HS-27A (cell line): ENCODE measurements around the gene CLDN10.

Source experiments
- DNase-seq: peaks from one replicate; pipeline ENCODE4 v3.0.0-alpha.2; 2012; ENCODE audit warnings: low read depth, missing footprints

Gene CLDN10

DNA sequence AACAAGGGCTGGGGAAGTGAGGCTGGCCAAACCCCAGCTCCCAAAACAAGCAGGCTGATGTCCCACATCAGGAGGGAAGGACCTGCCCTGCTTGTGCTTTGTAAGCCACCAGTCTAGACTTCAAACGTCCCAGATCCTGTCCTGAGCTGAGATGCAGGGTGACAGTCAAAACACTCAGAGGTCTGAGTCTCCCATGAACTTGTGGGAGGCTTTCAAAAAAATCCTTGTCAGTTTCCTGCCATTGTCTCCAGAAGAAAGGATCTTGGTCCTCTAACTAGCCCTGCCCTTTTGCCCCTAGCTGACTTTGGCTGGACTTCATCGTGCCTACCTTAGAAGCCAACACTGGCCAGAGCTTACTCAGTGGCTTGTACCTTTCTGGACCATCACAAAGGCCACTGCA lies 48.7 kb downstream of the CLDN10 start:
- no peak for DNase-seq

DNA sequence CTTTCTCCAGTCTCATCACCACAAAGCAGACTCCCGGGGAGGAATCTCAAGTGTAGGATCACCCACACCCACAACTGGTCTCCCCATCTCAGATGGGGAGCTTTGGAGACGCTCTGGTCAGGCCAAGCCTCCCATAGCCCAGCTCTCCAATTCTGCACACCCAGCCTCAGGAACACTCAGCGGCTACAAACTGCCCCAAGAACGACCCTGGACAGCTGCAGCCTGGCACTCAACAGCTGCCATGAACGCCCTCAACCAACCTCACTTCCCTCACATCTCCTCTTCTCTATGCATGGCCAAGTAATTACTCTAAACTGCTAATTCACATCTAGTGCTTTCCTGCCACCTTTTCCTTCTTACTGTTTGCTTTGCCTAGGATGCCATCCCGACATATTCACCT lies 49.4 kb downstream of the CLDN10 start:
- DNase-seq = no peak

DNA sequence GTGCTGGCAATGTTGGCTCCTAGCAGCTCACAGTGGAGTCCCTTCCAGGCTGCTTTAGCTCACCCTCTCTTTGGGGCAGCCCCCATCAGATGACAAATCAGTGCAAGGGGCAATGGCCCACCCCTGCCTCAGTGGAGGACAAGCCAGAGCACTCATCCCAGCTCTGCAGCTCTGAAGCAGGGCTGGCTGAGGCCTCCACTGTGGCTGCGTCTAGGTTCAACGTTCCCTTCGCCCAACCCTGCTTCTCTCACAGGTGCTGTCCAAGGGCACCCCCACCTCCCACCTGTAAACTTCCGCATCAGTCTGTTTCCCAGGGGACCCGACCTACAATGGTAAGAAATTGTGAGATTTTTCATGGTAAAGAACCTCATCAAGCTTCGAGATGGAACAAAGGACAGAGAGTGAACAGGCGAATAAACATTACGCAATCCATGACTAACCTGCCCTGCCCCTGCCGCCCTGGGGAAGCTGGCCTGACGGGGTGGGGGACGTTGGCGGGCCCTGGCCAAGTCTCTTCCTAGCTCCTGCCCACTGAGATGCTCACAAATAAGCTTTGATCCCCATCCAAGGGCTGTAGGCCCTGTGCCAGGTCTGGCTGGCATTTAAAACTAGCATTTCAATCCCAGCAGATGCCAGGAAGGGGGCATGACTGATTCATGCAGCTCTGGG lies 51.5 kb downstream of the CLDN10 start:
- no peak for DNase-seq

DNA sequence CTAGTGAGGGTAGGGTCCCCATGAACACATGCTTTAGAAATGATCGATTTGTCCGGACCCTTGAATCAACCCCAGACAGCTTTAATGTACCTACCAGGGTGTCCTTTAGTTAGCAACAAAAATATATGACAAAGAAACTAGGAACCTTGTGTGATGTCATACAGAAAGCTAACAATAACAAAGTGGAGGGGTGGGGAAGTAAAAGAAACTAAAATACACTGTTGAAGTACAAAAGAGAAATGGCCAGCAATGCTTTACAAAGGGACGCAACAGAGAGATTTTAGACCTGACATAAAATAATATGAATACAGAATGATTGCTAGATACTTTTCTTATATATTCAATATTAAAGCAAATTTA lies 52.0 kb downstream of the CLDN10 start:
- no peak for DNase-seq

DNA sequence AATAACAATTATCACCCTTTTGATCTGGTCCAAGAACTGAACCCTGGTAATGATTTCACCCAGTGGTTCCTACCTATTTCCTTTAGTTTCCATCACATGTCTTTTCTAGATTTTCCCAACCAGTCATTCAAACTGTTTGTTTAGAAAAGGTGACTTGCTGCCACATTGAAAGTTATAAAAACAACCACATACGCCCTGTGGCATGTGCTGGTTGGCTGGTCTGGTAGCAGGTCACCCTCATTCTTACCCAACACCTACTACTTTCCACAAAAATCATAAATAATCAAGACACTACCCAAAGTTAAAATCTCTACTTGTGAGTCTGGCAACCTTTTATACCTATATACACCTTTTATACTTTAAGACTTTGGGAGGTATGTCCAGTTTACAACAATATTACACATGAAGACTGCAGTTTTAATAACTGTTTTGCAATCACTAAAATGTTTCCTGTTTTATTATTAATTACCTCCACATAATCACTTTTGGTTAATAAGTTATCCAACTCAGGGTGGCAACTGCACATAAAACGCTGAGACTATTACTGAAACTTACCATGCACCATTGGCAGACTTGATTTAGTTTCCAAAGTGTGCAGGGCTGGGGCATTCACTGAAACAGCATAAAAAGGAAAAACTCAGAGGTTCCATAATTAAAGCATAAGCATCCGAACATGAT lies 53.1 kb downstream of the CLDN10 start:
- no peak for DNase-seq

DNA sequence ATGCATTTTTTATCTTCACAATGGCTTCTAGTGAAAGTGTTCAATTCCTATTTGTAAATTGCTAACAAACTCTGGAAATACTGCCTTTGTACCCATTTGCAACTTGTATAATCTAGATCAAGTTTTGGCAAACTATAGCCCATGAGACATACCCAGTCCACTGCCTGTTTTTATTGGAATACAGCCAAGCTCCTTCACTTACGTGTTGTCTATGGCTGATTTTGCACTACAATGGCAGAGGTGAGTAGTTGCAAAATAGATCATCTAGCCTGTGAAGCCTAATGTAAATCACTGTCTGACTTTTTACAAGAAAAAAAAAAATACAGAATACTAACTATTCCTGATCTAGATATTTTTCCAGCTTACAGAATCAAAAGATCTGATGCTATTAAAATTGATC lies 54.8 kb downstream of the CLDN10 start:
- DNase-seq = no peak

DNA sequence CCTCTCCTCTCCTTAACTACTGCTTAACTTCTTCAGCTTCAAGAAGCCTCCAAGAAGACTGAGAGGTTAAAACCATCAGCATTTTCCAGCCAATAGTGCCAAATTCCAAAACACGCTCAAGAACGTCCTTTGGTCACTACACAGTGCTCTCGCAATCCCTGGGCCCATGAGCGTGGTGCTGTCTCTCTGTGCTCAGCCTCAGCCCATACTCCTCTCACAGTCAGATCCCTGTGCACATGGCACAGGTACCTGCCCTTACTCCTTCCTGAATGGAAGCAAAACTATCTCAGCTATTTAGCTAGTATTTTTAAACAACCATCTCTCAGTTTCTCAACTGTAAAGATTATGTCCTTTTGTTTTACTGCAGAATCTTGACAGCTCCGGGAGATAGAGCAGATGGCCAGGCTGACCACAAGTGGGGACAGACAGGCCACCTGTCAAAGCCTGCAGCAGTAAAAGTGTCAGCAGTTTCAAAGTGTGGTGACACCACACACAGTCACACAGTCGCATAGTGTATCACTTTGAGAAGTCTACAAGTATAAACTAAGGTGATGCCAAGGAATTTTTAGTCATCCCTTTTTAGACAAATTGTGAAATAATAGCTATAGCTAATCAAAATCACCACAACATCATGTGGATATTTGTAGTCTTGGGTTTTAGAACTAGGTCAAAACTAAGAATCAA lies 56.3 kb downstream of the CLDN10 start:
- DNase-seq = no peak

DNA sequence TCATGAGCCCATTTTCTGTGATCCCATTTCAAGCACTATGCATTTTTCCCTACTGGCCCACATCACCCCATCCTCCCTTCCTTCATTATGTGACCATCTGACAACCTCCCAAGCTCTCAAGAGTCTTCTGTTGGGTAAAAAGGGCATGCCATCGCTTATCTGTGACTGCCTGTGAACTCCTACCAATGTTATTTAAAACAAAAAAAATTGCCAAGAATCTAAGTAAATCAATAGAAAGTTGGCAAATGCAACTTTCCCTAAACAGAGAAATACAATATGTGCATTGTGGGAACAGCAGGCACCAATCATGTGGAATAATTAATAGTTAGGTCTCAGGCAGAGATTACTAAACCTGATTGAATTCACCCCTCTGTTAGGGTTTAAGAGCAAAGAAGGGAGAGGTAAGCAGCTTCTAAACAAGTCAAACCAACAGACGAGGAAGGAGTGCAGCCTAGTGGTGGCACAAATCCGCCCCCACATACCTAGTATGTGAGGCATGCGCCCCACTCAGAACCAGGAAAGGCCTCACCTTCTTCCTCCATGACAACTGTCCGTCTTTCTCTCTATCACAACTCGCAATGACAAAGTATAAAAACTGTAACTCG lies 62.2 kb downstream of the CLDN10 start:
- no peak for DNase-seq

DNA sequence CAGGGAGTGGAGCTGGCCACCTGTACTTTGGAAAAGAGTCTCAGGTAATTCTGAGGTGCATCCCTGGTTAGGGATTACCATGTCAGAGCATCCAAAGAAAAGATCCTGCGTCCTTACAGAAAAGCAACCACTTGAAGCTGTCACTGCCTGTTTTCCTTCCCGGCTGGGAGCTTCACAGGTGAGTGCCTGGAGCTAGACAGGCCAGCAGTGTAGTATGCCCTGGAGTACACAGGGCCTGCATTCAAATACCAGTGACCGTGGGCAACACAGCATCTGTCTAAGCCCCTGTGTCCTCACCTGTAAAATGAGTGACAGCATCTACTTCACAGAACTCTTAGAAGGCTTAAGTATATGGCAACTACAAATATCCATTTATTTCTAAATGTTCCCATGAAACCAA lies 63.0 kb downstream of the CLDN10 start:
- no peak for DNase-seq

DNA sequence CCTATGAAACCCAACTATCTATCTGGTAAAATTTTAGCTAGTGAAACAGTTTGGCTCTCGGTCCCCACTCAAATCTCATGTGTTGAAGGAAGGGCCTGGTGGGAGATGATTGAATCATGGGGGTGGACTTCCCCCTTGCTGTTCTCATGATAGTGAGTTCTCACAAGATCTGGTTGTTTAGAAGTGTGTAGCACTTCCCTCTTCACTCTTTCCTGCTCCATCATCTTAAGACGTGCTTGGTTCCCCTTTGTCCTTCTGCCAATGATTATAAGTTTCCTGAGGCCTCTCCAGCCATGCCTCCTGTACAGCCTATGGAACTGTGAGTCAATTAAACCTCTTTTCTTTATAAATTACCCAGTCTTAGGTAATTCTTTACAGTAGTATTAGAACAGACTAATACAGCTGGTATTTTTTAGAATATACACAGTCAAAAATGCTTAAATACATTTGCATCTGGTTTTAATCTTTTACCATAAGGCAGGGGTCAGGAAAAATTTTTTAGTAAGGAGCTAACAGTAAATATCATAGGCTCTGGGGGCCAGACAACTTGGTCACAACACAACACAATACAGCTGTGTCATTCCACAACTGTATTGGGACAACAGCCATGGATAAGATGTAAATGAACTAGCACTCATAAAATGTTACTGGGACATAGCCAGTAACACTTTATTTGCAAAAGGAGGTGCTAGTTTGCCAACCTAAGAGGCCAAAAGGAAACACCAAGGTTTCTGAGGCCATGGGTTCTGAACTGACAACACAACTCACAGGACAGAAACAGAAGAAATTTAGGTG lies 67.7 kb downstream of the CLDN10 start:
- DNase-seq = no peak

DNA sequence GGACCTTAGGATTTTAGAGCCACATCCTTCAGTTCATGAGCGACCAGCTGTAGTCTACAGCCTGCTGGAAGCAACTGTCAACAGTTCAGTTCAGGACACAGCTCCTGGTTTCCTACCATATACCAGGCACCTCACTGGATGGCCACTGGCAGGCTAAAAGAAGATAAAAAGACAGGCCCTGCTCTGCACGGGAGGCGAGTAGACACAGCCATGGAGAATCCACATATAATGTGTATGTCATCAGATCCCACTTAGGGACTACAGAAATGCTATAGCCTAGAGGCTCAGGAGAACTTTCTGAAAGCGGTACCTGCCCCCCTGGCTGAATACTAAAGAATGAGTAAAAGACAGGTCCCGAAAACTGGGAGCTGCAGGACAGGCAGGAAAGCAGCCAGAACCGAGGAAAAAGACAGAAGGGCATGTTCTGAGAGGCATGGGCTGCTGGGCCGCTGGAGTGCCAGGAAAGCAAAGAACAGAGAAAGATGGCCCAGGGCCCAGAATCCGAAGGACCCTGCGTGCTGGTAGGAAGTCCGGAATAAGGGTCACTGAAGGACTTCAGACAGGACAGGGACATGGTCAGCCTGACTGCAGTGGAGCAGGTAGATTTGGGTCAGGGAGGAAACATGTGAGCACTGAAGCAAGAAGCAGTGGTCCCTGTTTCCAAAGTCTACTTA lies 68.4 kb downstream of the CLDN10 start:
- DNase-seq = no peak

DNA sequence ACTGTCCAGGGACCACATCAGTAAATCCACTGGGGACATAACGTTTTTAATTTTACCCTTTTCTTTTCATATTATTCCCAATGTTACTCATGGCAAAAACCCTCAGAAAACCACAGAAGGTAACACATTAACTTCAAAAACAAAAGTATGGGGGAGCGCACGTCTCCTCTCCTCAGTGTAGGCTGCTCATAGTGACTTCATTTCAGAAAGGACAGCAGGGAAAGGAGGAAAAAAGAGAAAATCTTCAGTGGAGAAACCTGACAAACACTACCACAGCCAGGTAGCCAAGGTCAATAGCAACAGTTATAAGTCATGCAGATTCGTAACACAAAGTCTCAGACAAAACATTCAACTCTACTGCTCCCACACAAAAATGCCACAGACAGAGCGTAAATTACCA lies 70.6 kb downstream of the CLDN10 start:
- no peak for DNase-seq

DNA sequence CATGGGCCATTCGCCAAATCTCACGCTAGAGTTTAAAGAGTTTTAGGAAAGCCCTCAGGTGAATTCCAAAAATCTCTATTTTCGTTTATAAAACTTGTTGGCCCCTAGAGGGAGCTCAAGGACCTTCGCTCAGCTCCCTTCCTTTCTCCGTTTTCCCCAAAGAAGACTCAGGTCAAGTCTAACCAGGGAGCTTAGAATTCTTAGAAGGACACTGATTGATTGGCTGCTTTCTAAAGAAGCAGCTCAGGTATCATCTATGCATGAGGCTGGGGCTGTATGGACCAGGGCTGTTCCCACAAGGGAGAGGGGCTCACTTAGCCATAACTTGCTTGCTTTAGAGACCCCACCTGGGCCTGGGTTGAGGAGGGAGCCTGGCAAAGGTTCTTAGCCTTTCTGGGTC lies 71.5 kb downstream of the CLDN10 start:
- no peak for DNase-seq

DNA sequence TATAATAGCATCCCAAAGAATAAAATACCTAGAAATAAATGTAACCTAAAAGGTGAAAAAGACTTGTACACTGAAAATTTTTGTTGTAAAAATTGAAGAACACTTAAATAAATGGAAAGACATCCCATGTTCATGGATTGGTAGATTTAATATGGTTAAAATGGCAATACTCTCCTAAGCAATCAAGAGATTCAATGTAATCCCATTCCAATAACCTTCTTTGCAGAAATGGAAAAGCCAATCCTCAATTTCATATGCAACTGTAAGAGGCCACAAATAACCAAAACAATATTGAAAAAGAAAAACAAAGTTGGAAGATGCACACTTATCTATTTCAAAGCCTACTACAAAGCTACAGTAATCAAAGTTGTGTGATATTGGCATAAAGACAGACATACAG lies 74.2 kb downstream of the CLDN10 start:
- no peak for DNase-seq

DNA sequence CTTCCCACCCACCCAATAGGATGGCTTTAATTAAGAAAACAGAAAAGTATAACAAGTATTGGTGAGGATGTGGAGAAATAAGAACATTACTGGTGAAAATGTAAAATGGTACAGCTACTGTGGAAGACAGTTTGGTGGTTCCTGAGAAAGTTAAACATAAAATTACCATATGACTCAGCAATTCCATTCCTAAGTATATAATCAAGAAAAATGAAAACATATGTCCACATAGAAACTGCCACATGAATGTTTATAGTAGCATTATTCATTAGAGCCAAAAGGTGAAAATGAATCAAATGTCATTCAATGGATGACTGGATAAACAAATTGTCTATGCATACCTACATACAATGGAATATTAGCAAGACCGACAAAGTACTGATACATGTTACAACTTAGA lies 75.1 kb downstream of the CLDN10 start:
- DNase-seq = no peak

DNA sequence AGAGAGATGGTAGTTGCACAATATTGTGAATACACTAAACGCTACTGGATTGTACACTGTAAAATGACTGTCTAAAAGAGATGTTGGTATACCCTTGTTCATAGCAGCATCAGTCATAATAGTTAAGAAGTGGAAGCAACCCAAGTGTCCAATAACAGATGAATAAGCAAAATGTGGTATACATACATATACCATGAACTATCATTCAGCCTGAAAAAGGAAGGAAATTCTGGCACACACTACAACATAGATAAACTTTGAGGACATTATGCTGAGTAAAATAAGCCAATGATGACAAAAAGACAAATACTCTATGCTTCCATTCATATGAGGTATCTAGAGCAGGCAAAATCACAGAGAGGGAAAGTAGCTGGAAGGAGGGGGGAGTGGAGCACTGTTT lies 76.0 kb downstream of the CLDN10 start:
- no peak for DNase-seq

DNA sequence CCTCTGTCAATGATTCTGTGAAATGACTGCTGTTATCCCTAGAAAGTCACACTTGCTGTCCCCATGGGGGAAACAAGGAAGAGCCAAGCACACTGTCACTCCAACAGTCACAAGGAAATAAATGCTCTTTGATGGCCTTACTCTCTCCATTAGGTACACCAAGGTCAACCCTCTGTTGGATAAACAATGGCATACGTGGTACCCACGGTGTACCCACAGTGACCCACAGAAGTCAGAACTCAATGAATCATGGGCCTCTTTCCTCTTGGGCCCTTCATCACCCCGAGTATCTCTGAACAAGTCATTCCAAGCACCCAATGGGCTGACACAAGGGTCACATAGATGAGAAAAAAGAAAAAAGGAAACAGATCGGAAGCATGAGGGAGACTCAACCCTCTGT lies 76.6 kb downstream of the CLDN10 start:
- no peak for DNase-seq
